GM12878 (cell line): ENCODE measurements around the gene ITGA6.

Experiments used
- DPF2 ChIP-seq: fragments of 450-650 bp; IDR thresholded peaks from 2 replicates; pipeline ENCODE4 v1.6.1; 2017; ENCODE audit warnings: mild to moderate bottlenecking
- FOS ChIP-seq: IDR thresholded peaks from 3 replicates; pipeline ENCODE4 v1.6.1; 2011; ENCODE audit warnings: borderline replicate concordance; ENCODE audit not compliant: insufficient read length; ENCODE audit errors: extremely low read depth
- IRF3 ChIP-seq: fragments of 450-650 bp; IDR thresholded peaks from 2 replicates; pipeline ENCODE4 v1.6.1; 2014; ENCODE audit warnings: mild to moderate bottlenecking
- JUNB ChIP-seq: IDR thresholded peaks from 2 replicates; pipeline ENCODE4 v1.6.1; 2016; ENCODE audit warnings: antibody characterized with exemption, mild to moderate bottlenecking
- MTA3 ChIP-seq: IDR thresholded peaks from 2 replicates; pipeline ENCODE4 v1.6.1; 2012; ENCODE audit warnings: low read length, inconsistent platforms, borderline replicate concordance
- MYC ChIP-seq: IDR thresholded peaks from 2 replicates; pipeline ENCODE4 v1.6.1; 2011; ENCODE audit warnings: mild to moderate bottlenecking, low read length, moderate library complexity, inconsistent platforms; ENCODE audit not compliant: insufficient read depth, insufficient replicate concordance, insufficient read length, severe bottlenecking
- POLR2A ChIP-seq: IDR thresholded peaks from 2 replicates; pipeline ENCODE4 v1.6.1; 2011; ENCODE audit warnings: low read depth, mild to moderate bottlenecking, low read length
- POLR2AphosphoS5 ChIP-seq: IDR thresholded peaks from 2 replicates; pipeline ENCODE4 v1.6.1; 2011; ENCODE audit warnings: mild to moderate bottlenecking, low read length, inconsistent platforms
- RELA ChIP-seq: fragments of 450-650 bp; IDR thresholded peaks from 2 replicates; pipeline ENCODE4 v1.8.0; 2014; ENCODE audit warnings: borderline replicate concordance; ENCODE audit not compliant: partially characterized antibody
- TAF1 ChIP-seq: IDR thresholded peaks from 2 replicates; pipeline ENCODE4 v1.6.1; 2011; ENCODE audit warnings: mild to moderate bottlenecking, low read depth, low read length, borderline replicate concordance
- USF2 ChIP-seq: IDR thresholded peaks from 2 replicates; pipeline ENCODE4 v1.6.1; 2011; ENCODE audit warnings: low read depth, low read length, improper control_type of control experiment, borderline replicate concordance
- YY1 ChIP-seq: IDR thresholded peaks from 2 replicates; pipeline ENCODE4 v1.6.1; 2011; ENCODE audit warnings: low read depth, mild to moderate bottlenecking, low read length
- TF ChIP-seq, protein P1 (sequence below), 3 experiments: IDR thresholded peaks in 2 of 3; conservative IDR thresholded peaks in 1 of 3; 2 replicates each; pipeline ENCODE4 v1.5.1; 2011; ENCODE audit warnings: low read depth in 3 of 3, low read length in 3 of 3, mild to moderate bottlenecking in 3 of 3, control low read depth in 2 of 3, moderate library complexity in 2 of 3, inconsistent platforms in 1 of 3, mixed read lengths in 1 of 3; ENCODE audit not compliant: control insufficient read depth in 2 of 3, insufficient read depth in 1 of 3; ENCODE audit errors: extremely low read depth in 1 of 3
- TF ChIP-seq, protein P2 (sequence below): IDR thresholded peaks from 2 replicates; pipeline ENCODE4 v1.6.1; 2012; ENCODE audit warnings: improper control_type of control experiment, low read depth, low read length; ENCODE audit not compliant: insufficient replicate concordance

GRCh38 chr2:172434821-172435605 lies 7.6 kb downstream of the ITGA6 start:
- TF ChIP-seq MYC (no peak), FOS (no peak), TAF1 (no peak), POLR2AphosphoS5 (no peak), JUNB (no peak), YY1 (no peak), MTA3 (no peak), IRF3 (no peak), USF2 (no peak), RELA (no peak), POLR2A (no peak), DPF2 (no peak)
- TF ChIP-seq, protein P1, sequence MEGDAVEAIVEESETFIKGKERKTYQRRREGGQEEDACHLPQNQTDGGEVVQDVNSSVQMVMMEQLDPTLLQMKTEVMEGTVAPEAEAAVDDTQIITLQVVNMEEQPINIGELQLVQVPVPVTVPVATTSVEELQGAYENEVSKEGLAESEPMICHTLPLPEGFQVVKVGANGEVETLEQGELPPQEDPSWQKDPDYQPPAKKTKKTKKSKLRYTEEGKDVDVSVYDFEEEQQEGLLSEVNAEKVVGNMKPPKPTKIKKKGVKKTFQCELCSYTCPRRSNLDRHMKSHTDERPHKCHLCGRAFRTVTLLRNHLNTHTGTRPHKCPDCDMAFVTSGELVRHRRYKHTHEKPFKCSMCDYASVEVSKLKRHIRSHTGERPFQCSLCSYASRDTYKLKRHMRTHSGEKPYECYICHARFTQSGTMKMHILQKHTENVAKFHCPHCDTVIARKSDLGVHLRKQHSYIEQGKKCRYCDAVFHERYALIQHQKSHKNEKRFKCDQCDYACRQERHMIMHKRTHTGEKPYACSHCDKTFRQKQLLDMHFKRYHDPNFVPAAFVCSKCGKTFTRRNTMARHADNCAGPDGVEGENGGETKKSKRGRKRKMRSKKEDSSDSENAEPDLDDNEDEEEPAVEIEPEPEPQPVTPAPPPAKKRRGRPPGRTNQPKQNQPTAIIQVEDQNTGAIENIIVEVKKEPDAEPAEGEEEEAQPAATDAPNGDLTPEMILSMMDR (IDR thresholded peaks at IDR 0.05 in 2 of 3, conservative IDR thresholded peaks at IDR 0.05 in 1 of 3; ENCODE audit: control insufficient read depth in 2 of 3, extremely low read depth in 1 of 3, insufficient read depth in 1 of 3, low read depth in 3 of 3, low read length in 3 of 3), result no peak
- TF ChIP-seq, protein P2, sequence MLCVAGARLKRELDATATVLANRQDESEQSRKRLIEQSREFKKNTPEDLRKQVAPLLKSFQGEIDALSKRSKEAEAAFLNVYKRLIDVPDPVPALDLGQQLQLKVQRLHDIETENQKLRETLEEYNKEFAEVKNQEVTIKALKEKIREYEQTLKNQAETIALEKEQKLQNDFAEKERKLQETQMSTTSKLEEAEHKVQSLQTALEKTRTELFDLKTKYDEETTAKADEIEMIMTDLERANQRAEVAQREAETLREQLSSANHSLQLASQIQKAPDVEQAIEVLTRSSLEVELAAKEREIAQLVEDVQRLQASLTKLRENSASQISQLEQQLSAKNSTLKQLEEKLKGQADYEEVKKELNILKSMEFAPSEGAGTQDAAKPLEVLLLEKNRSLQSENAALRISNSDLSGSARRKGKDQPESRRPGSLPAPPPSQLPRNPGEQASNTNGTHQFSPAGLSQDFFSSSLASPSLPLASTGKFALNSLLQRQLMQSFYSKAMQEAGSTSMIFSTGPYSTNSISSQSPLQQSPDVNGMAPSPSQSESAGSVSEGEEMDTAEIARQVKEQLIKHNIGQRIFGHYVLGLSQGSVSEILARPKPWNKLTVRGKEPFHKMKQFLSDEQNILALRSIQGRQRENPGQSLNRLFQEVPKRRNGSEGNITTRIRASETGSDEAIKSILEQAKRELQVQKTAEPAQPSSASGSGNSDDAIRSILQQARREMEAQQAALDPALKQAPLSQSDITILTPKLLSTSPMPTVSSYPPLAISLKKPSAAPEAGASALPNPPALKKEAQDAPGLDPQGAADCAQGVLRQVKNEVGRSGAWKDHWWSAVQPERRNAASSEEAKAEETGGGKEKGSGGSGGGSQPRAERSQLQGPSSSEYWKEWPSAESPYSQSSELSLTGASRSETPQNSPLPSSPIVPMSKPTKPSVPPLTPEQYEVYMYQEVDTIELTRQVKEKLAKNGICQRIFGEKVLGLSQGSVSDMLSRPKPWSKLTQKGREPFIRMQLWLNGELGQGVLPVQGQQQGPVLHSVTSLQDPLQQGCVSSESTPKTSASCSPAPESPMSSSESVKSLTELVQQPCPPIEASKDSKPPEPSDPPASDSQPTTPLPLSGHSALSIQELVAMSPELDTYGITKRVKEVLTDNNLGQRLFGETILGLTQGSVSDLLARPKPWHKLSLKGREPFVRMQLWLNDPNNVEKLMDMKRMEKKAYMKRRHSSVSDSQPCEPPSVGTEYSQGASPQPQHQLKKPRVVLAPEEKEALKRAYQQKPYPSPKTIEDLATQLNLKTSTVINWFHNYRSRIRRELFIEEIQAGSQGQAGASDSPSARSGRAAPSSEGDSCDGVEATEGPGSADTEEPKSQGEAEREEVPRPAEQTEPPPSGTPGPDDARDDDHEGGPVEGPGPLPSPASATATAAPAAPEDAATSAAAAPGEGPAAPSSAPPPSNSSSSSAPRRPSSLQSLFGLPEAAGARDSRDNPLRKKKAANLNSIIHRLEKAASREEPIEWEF, result no peak
